H9 (cell line): ENCODE data around the gene SLC16A1. TPM values are rescaled to one million over a fixed set of nuclear protein-coding genes. Genes with fewer than 3 reads are reported as not detected.

Experiments
- DNase-seq: peaks from one replicate; pipeline ENCODE4 v3.0.0-alpha.2; 2017
- H2AFZ ChIP-seq: one replicate; pipeline ENCODE4 v1.6.1; 2013; ENCODE audit warnings: mild to moderate bottlenecking, low read length, control low read depth, moderate library complexity
- H2AK5ac ChIP-seq: 2 replicates; pipeline ENCODE4 v1.6.1; 2013; ENCODE audit warnings: low read length, control low read depth, mixed read lengths; ENCODE audit not compliant: insufficient read length
- H2BK120ac ChIP-seq: one replicate; pipeline ENCODE4 v1.6.1; 2013; ENCODE audit warnings: low read depth, mild to moderate bottlenecking, low read length, control low read depth, inconsistent platforms; ENCODE audit not compliant: poor library complexity, severe bottlenecking
- H2BK12ac ChIP-seq: 2 replicates; pipeline ENCODE4 v1.6.1; 2013; ENCODE audit warnings: low read length, control low read depth, mixed read lengths, low read depth; ENCODE audit not compliant: insufficient read length
- H2BK15ac ChIP-seq: 2 replicates; pipeline ENCODE4 v1.6.1; 2013; ENCODE audit warnings: low read depth, low read length, control low read depth
- H2BK20ac ChIP-seq: one replicate; pipeline ENCODE4 v1.6.1; 2013; ENCODE audit warnings: low read depth, mild to moderate bottlenecking, low read length, control low read depth, inconsistent platforms; ENCODE audit not compliant: poor library complexity, severe bottlenecking
- H2BK5ac ChIP-seq: 2 replicates; pipeline ENCODE4 v1.6.1; 2013; ENCODE audit warnings: low read length, control low read depth, mixed read lengths; ENCODE audit not compliant: insufficient read length
- H3K14ac ChIP-seq: 2 replicates; pipeline ENCODE4 v1.6.1; 2013; ENCODE audit warnings: low read length, control low read depth; ENCODE audit not compliant: insufficient read depth
- H3K18ac ChIP-seq: 2 replicates; pipeline ENCODE4 v1.6.1; 2013; ENCODE audit warnings: low read depth, mild to moderate bottlenecking, mixed read lengths, low read length, control low read depth; ENCODE audit not compliant: insufficient read length
- H3K23ac ChIP-seq: 2 replicates; pipeline ENCODE4 v1.6.1; 2013; ENCODE audit warnings: low read length, control low read depth, mixed read lengths, low read depth; ENCODE audit not compliant: insufficient read length
- H3K23me2 ChIP-seq: 2 replicates; pipeline ENCODE4 v1.6.1; 2013; ENCODE audit warnings: low read depth, mild to moderate bottlenecking, mixed read lengths, low read length, control low read depth; ENCODE audit not compliant: insufficient read length, poor library complexity, severe bottlenecking
- H3K27ac ChIP-seq: 2 replicates; pipeline ENCODE4 v1.5.1; 2013; ENCODE audit warnings: low read length, control low read depth, mixed read lengths, low read depth; ENCODE audit not compliant: insufficient read length
- H3K27me3 ChIP-seq: 2 replicates; pipeline ENCODE4 v1.6.1; 2013; ENCODE audit warnings: low read length, control low read depth, inconsistent platforms; ENCODE audit not compliant: insufficient read depth
- H3K4ac ChIP-seq: 2 replicates; pipeline ENCODE4 v1.6.1; 2013; ENCODE audit warnings: low read depth, mild to moderate bottlenecking, control low read depth, inconsistent platforms, low read length, moderate library complexity
- H3K4me1 ChIP-seq: 2 replicates; pipeline ENCODE4 v1.6.1; 2013; ENCODE audit warnings: low read length, control low read depth, inconsistent platforms; ENCODE audit not compliant: insufficient read depth
- H3K4me2 ChIP-seq: 2 replicates; pipeline ENCODE4 v1.6.1; 2013; ENCODE audit warnings: low read length, control low read depth, mixed read lengths; ENCODE audit not compliant: insufficient read length, insufficient read depth
- H3K56ac ChIP-seq: 2 replicates; pipeline ENCODE4 v1.6.1; 2013; ENCODE audit warnings: low read depth, mild to moderate bottlenecking, mixed read lengths, low read length, control low read depth; ENCODE audit not compliant: insufficient read length
- H3K79me1 ChIP-seq: 2 replicates; pipeline ENCODE4 v1.6.1; 2013; ENCODE audit warnings: low read depth, mild to moderate bottlenecking, moderate library complexity, low read length, control low read depth, inconsistent platforms; ENCODE audit not compliant: insufficient read depth, poor library complexity, severe bottlenecking
- H3K79me2 ChIP-seq: 2 replicates; pipeline ENCODE4 v1.6.1; 2013; ENCODE audit warnings: low read length, control low read depth, inconsistent platforms; ENCODE audit not compliant: insufficient read depth
- H3K9ac ChIP-seq: 2 replicates; pipeline ENCODE4 v1.6.1; 2013; ENCODE audit warnings: low read length, control low read depth, mixed read lengths; ENCODE audit not compliant: insufficient read length; ENCODE audit errors: extremely low read depth
- H3K9me3 ChIP-seq: one replicate; pipeline ENCODE4 v1.6.1; 2013; ENCODE audit warnings: low read depth, low read length, inconsistent platforms; ENCODE audit not compliant: control insufficient read depth
- H3T11ph ChIP-seq: one replicate; pipeline ENCODE4 v1.6.1; 2013; ENCODE audit warnings: mild to moderate bottlenecking, low read length, control low read depth, inconsistent platforms
- H4K20me1 ChIP-seq: one replicate; pipeline ENCODE4 v1.6.1; 2013; ENCODE audit not compliant: control insufficient read depth, insufficient read length, insufficient read depth
- H4K5ac ChIP-seq: 2 replicates; pipeline ENCODE4 v1.6.1; 2013; ENCODE audit warnings: low read depth, mild to moderate bottlenecking, mixed read lengths, low read length, control low read depth; ENCODE audit not compliant: insufficient read length
- H4K8ac ChIP-seq: replicated peaks from 2 replicates; pipeline ENCODE4 v1.6.1; 2013; ENCODE audit warnings: low read length, control low read depth, mixed read lengths, low read depth; ENCODE audit not compliant: insufficient read length
- H4K91ac ChIP-seq: 2 replicates; pipeline ENCODE4 v1.6.1; 2013; ENCODE audit warnings: low read depth, mild to moderate bottlenecking, moderate library complexity, mixed read lengths, low read length, control low read depth; ENCODE audit not compliant: insufficient read length
- H3K27ac Mint-ChIP-seq, 3 experiments: 2 replicates in 2 of 3; 3 replicates in 1 of 3; pipeline ENCODE4 v1.8.0; 2020 to 2021; ENCODE audit warnings: mixed read lengths in 3 of 3, mild to moderate bottlenecking in 1 of 3, moderate library complexity in 1 of 3
- H3K27me3 Mint-ChIP-seq: 2 replicates; pipeline ENCODE4 v1.8.0; 2021; ENCODE audit warnings: low read depth, mild to moderate bottlenecking, moderate library complexity, mixed read lengths
- H3K36me3 Mint-ChIP-seq, 3 experiments: 2 replicates in 2 of 3; 3 replicates in 1 of 3; pipeline ENCODE4 v1.8.0; 2020 to 2021; ENCODE audit warnings: low read depth in 3 of 3, mixed read lengths in 3 of 3; ENCODE audit not compliant: insufficient read depth in 1 of 3
- H3K4me1 Mint-ChIP-seq, 2 experiments: 2 replicates each; pipeline ENCODE4 v1.8.0; 2020; ENCODE audit warnings: mixed read lengths in 2 of 2
- H3K4me3 Mint-ChIP-seq, 2 experiments: 2 replicates in 1 of 2; 3 replicates in 1 of 2; pipeline ENCODE4 v1.8.0; 2020 to 2021; ENCODE audit warnings: mild to moderate bottlenecking in 2 of 2, mixed read lengths in 2 of 2, moderate library complexity in 1 of 2
- H3K9me3 Mint-ChIP-seq, 2 experiments: 2 replicates in 1 of 2; 3 replicates in 1 of 2; pipeline ENCODE4 v1.8.0; 2020; ENCODE audit warnings: mild to moderate bottlenecking in 2 of 2, mixed read lengths in 2 of 2, moderate library complexity in 1 of 2
- CTCF ChIP-seq: fragments of 200-600 bp; sonication (generic); conservative IDR thresholded peaks from 3 replicates; pipeline ENCODE4 v1.8.0; 2021; ENCODE audit warnings: antibody characterized with exemption, mild to moderate bottlenecking
- WGBS: extraction: QIAGEN DNeasy Blood & Tissue Kit; methylation state at CpG from one replicate; pipeline ENCODE4 v1.1.7; 2013; ENCODE audit warnings: missing lambda C conversion rate, low lambda C conversion rate, mixed read lengths; ENCODE audit not compliant: insufficient read length; ENCODE audit errors: extremely low coverage; 5-methylcytosine and 5-hydroxymethylcytosine counted together
- total RNA-seq: library from RNA; stranded (reverse); gene quantifications from 2 replicates; pipeline ENCODE4 v1.2.1, GENCODE V29; 2021

SLC16A1 gene
- total RNA-seq, 1 experiment from 2014 or later = 381 TPM

DNA sequence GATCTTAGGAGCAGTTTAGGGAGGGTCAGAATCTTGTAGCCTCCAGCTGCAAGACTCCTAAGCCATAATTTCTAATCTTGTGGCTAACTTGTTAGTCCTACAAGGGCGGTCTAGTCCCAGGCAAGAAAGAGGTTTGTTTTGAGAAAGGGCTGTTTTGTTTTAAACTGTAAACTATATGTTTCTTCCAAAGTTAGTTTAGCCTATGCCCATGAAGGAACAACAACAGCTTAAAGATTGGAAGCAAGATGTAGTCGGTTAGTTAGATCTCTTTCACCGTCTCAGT is 62.0 kb downstream of the SLC16A1 start:
- no peak for TF ChIP-seq CTCF
- peaks cover 29 to 33% (median 32%) of the 10 kb centered on the region in 3 experiments for H3K36me3 Mint-ChIP-seq
- Histone ChIP-seq H3K4me2 (no peak overlapping the region), H3K14ac (no peak overlapping the region), H4K91ac (no peak overlapping the region), H2AK5ac (no peak overlapping the region), H3K79me1 (no peaks in the 10 kb centered on the region), H2BK5ac (no peak overlapping the region), H2BK120ac (no peak overlapping the region), H4K20me1 (no peaks in the 10 kb centered on the region), H4K8ac (no peak overlapping the region), H2BK20ac (no peak overlapping the region), H2BK15ac (no peak overlapping the region), H2AFZ (no peak overlapping the region), H3K18ac (no peak overlapping the region), H3K27me3 (no peaks in the 10 kb centered on the region), H3T11ph (no peak overlapping the region), H3K56ac (no peak overlapping the region), H3K9ac (no peak overlapping the region), H2BK12ac (no peak overlapping the region), H3K23ac (no peak overlapping the region), H3K27ac (no peak overlapping the region), H3K9me3 (peaks cover 9% of the 10 kb centered on the region), H3K23me2 (no peaks in the 10 kb centered on the region), H3K4me1 (no peaks in the 10 kb centered on the region), H3K4ac (no peak overlapping the region), H4K5ac (no peak overlapping the region), H3K79me2 (no peaks in the 10 kb centered on the region)
- no CpG with 5 or more reads among the region's 3 CpGs for WGBS
- peaks cover 6 to 7% of the 10 kb centered on the region in 2 experiments; a peak in 3 of 4 replicates for H3K4me1 Mint-ChIP-seq
- H3K27ac Mint-ChIP-seq = peak overlapping the region in 1 of 3 experiments; percentile 73; a peak in 2 of 7 replicates
- peaks cover 40 to 43% of the 10 kb centered on the region in 2 experiments for H3K9me3 Mint-ChIP-seq
- no peaks in the 10 kb centered on the region for H3K27me3 Mint-ChIP-seq
- no peak for DNase-seq
- H3K4me3 Mint-ChIP-seq = no peak overlapping the region; a peak in 1 of 5 replicates
